Astrocyte (in vitro differentiated cells and primary cell): ENCODE results near the gene MXRA5. TPM values are rescaled to one million over a fixed set of nuclear protein-coding genes. Genes with fewer than 3 reads are reported as not detected.

Experiments used
- DNase-seq: peaks from one replicate; pipeline ENCODE4 v3.0.0-alpha.2; 2010; ENCODE audit warnings: low read depth
- FAIRE-seq: peaks from 2 replicates; lab custom pipeline; 2011; peaks lifted over from hg19 to GRCh38; lab: Jason Lieb, UNC
- H2AFZ ChIP-seq: 2 replicates; pipeline ENCODE4 v1.6.0; 2012; ENCODE audit warnings: low read depth, low read length, inconsistent platforms
- H3K27ac ChIP-seq: 2 replicates; pipeline ENCODE4 v1.5.1; 2011; ENCODE audit warnings: low read depth, low read length, inconsistent platforms
- H3K27me3 ChIP-seq: 2 replicates; pipeline ENCODE4 v1.6.0; 2011; ENCODE audit warnings: low read length, inconsistent platforms; ENCODE audit not compliant: insufficient read depth
- H3K36me3 ChIP-seq: 2 replicates; pipeline ENCODE4 v1.5.1; 2011; ENCODE audit warnings: low read length, inconsistent platforms; ENCODE audit not compliant: insufficient read depth
- H3K4me1 ChIP-seq: 2 replicates; pipeline ENCODE4 v1.5.1; 2011; ENCODE audit warnings: low read length, inconsistent platforms; ENCODE audit not compliant: insufficient read depth
- H3K4me2 ChIP-seq: 2 replicates; pipeline ENCODE4 v1.6.0; 2012; ENCODE audit warnings: low read length, inconsistent platforms
- H3K4me3 ChIP-seq: 2 replicates; pipeline ENCODE4 v1.5.1; 2011; ENCODE audit warnings: low read depth, mild to moderate bottlenecking, low read length, inconsistent platforms; ENCODE audit not compliant: insufficient read depth
- H3K79me2 ChIP-seq: 2 replicates; pipeline ENCODE4 v1.6.0; 2012; ENCODE audit warnings: mild to moderate bottlenecking, low read length, inconsistent platforms; ENCODE audit not compliant: insufficient read depth
- H3K9ac ChIP-seq: 2 replicates; pipeline ENCODE4 v1.6.0; 2012; ENCODE audit warnings: mild to moderate bottlenecking, low read length, inconsistent platforms
- H3K9me3 ChIP-seq: 2 replicates; pipeline ENCODE4 v1.5.1; 2012; ENCODE audit warnings: low read depth, mild to moderate bottlenecking, low read length, inconsistent platforms; ENCODE audit not compliant: insufficient read depth
- H4K20me1 ChIP-seq: 2 replicates; pipeline ENCODE4 v1.6.0; 2012; ENCODE audit warnings: low read length, inconsistent platforms; ENCODE audit not compliant: insufficient read depth
- H3K27ac Mint-ChIP-seq: one replicate; pipeline ENCODE4 v1.8.0; 2021; ENCODE audit warnings: mild to moderate bottlenecking, mixed read lengths; ENCODE audit not compliant: unreplicated experiment
- H3K27me3 Mint-ChIP-seq: one replicate; pipeline ENCODE4 v1.8.0; 2021; ENCODE audit warnings: low read depth, mixed read lengths; ENCODE audit not compliant: unreplicated experiment
- H3K36me3 Mint-ChIP-seq: one replicate; pipeline ENCODE4 v1.8.0; 2021; ENCODE audit warnings: low read depth, mixed read lengths; ENCODE audit not compliant: unreplicated experiment
- H3K4me1 Mint-ChIP-seq: one replicate; pipeline ENCODE4 v1.8.0; 2021; ENCODE audit warnings: low read depth, mixed read lengths; ENCODE audit not compliant: unreplicated experiment
- H3K4me3 Mint-ChIP-seq: one replicate; pipeline ENCODE4 v1.8.0; 2021; ENCODE audit warnings: mild to moderate bottlenecking, moderate library complexity, mixed read lengths; ENCODE audit not compliant: unreplicated experiment
- H3K9me3 Mint-ChIP-seq: one replicate; pipeline ENCODE4 v1.8.0; 2021; ENCODE audit warnings: mild to moderate bottlenecking, mixed read lengths; ENCODE audit not compliant: unreplicated experiment
- EZH2 ChIP-seq: IDR thresholded peaks from 2 replicates; pipeline ENCODE4 v1.6.1; 2012; ENCODE audit warnings: mild to moderate bottlenecking, low read length, inconsistent platforms; ENCODE audit not compliant: insufficient read depth
- total RNA-seq: library from RNA; stranded (reverse); gene quantifications from 2 replicates; pipeline ENCODE4 v1.2.1, GENCODE V29; 2021
- TF ChIP-seq, protein P1 (sequence below): IDR thresholded peaks from 2 replicates; pipeline ENCODE4 v1.5.1; 2011; ENCODE audit warnings: low read depth, mild to moderate bottlenecking, inconsistent platforms, low read length, moderate library complexity; ENCODE audit not compliant: insufficient read depth

MXRA5 gene
- total RNA-seq, 1 donor from 2014 or later: 23.3 TPM

DNA sequence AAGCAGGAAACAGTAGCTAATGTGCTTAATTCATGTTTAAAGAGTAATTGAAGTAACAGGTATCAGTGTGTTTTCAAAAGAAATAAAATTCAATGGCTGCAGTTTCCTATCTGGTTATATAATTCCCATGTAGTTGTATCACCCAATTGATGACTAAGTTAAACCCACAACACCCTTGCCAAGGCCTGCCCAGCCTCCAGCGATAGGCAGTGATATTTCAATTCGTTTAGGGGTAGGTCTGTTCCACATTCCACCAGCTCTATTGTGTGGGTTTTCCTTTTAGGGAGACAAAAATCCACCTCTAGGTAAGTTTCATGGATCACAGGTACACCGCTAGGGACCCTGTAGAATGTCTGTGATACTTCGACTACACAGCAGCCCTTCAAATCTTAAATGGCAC lies 24.7 kb upstream of the MXRA5 start:
- Histone ChIP-seq H3K4me2 (no peak overlapping the region), H4K20me1 (no peaks in the 10 kb centered on the region), H3K4me1 (no peaks in the 10 kb centered on the region), H2AFZ (no peak overlapping the region), H3K79me2 (no peaks in the 10 kb centered on the region), H3K27ac (no peak overlapping the region), H3K4me3 (no peak overlapping the region), H3K36me3 (no peaks in the 10 kb centered on the region), H3K9me3 (no peaks in the 10 kb centered on the region), H3K9ac (no peak overlapping the region), H3K27me3 (no peaks in the 10 kb centered on the region)
- FAIRE-seq (peak; percentile 52), DNase-seq (peak; percentile 38)
- no peaks in the 10 kb centered on the region for H3K27me3 Mint-ChIP-seq
- TF ChIP-seq, protein P1, sequence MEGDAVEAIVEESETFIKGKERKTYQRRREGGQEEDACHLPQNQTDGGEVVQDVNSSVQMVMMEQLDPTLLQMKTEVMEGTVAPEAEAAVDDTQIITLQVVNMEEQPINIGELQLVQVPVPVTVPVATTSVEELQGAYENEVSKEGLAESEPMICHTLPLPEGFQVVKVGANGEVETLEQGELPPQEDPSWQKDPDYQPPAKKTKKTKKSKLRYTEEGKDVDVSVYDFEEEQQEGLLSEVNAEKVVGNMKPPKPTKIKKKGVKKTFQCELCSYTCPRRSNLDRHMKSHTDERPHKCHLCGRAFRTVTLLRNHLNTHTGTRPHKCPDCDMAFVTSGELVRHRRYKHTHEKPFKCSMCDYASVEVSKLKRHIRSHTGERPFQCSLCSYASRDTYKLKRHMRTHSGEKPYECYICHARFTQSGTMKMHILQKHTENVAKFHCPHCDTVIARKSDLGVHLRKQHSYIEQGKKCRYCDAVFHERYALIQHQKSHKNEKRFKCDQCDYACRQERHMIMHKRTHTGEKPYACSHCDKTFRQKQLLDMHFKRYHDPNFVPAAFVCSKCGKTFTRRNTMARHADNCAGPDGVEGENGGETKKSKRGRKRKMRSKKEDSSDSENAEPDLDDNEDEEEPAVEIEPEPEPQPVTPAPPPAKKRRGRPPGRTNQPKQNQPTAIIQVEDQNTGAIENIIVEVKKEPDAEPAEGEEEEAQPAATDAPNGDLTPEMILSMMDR: no peak
- H3K36me3 Mint-ChIP-seq: no peaks in the 10 kb centered on the region
- no peak overlapping the region for H3K4me3 Mint-ChIP-seq
- H3K27ac Mint-ChIP-seq: no peak overlapping the region
- no peaks in the 10 kb centered on the region for H3K9me3 Mint-ChIP-seq
- H3K4me1 Mint-ChIP-seq: no peaks in the 10 kb centered on the region

DNA sequence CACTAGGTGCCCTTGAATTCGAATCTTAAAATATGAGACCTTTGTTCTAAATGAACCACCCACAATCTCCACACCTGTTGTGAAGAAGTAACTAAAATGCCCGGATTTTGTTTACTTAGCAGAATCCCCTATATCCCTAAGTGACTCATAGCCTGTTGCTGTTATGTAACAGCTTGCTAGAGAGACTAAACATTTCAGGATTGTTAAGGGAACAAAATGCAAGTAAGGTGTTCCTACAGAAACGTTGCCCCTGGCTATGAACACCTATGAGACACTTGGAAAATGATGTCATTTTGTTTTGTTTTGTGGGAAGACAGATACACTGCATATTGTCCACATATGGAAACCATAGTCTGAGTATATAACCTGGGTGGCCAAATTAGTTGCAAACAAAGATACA lies 24.2 kb upstream of the MXRA5 start:
- Mint-ChIP-seq H3K9me3 (no peaks in the 10 kb centered on the region), H3K4me3 (no peak overlapping the region), H3K27me3 (no peaks in the 10 kb centered on the region), H3K4me1 (no peaks in the 10 kb centered on the region), H3K27ac (no peak overlapping the region), H3K36me3 (no peaks in the 10 kb centered on the region)
- DNase-seq: no peak
- Histone ChIP-seq H3K4me1 (no peaks in the 10 kb centered on the region), H3K4me2 (no peak overlapping the region), H3K4me3 (no peak overlapping the region), H3K27ac (no peak overlapping the region), H3K9me3 (no peaks in the 10 kb centered on the region), H3K36me3 (no peaks in the 10 kb centered on the region), H3K79me2 (no peaks in the 10 kb centered on the region), H3K9ac (no peak overlapping the region), H3K27me3 (no peaks in the 10 kb centered on the region), H2AFZ (no peak overlapping the region), H4K20me1 (no peaks in the 10 kb centered on the region)
- TF ChIP-seq EZH2: no peak
- FAIRE-seq: no peak

DNA sequence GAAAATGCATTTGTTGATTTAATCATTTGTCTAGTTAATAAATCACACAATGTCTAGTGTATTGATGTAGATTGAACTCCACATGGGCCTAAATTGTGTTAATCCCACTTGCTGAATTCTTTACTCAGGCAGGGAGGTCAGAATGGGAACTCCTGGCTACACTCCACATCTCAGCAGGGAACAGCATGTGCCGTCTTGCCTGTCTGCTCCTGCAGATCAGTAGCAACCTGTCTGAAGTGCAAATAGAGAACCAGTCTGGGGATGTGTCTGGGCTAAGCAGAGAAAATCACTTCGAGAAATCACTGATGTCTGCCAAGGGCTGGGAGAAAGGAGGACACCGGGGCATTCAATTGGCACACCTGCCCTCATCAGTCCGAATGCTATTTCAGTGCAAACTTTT lies 16.5 kb upstream of the MXRA5 start:
- no peak overlapping the region for H3K27ac Mint-ChIP-seq
- no peak overlapping the region for H2AFZ ChIP-seq
- H3K9me3 Mint-ChIP-seq: no peaks in the 10 kb centered on the region
- no peak overlapping the region for H3K4me3 ChIP-seq
- no peaks in the 10 kb centered on the region for H3K27me3 ChIP-seq
- H3K9me3 ChIP-seq: no peaks in the 10 kb centered on the region
- H3K4me1 ChIP-seq: no peaks in the 10 kb centered on the region
- TF ChIP-seq, protein P1: no peak
- no peak for TF ChIP-seq EZH2
- H3K4me3 Mint-ChIP-seq: no peak overlapping the region
- no peak overlapping the region for H3K27ac ChIP-seq
- no peaks in the 10 kb centered on the region for H3K4me1 Mint-ChIP-seq
- H3K27me3 Mint-ChIP-seq: peaks cover 2% of the 10 kb centered on the region
- H3K36me3 ChIP-seq: no peaks in the 10 kb centered on the region
- no peak for DNase-seq
- H3K36me3 Mint-ChIP-seq: no peaks in the 10 kb centered on the region
- FAIRE-seq: no peak
- no peak overlapping the region for H3K9ac ChIP-seq
- H3K79me2 ChIP-seq: no peaks in the 10 kb centered on the region
- no peaks in the 10 kb centered on the region for H4K20me1 ChIP-seq
- no peak overlapping the region for H3K4me2 ChIP-seq
